ENCODE data around the gene PRSS2. TPM values are rescaled to one million over a fixed set of nuclear protein-coding genes. Genes with fewer than 3 reads are reported as not detected.

The PRSS2 gene
- total RNA-seq, 1 donor from 2014 or later = not detected

- Histone ChIP-seq H3K36me3 (ENCODE audit: control insufficient read depth, insufficient read depth, low read length) (no peaks in the 10 kb centered on the region), H3K4me3 (ENCODE audit: low read depth, low read length) (no peak overlapping the region), H3K27me3 (ENCODE audit: control insufficient read depth, insufficient read depth, low read length) (peaks cover 25% of the 10 kb centered on the region)
- no peak for DNase-seq (ENCODE audit: low read depth)
- TF ChIP-seq CTCF (IDR thresholded peaks at IDR 0.05; ENCODE audit: insufficient read depth, low read length, poor library complexity, severe bottlenecking) = no peak
Measured at GRCh38 chr7:142799437-142799835, 28.7 kb downstream of the PRSS2 start.

DNA sequence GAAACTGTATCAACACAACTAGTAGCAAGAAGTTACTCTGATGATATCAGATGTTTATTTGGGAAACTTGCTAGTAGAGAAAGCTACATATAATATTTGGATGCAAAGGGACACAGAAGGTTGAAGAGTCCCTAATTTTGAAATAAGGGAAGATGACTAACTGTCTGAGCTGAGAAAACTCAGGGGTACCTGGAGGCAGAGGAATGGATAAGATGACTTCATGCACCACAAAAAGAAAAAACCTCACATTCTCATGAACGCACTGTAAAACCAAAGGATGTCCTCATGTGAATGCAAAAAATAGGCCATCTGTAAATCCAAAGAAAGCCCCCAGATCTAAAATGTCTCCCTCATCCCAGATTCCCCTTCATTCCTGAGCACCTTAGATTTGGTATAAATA, 29.3 kb downstream of the PRSS2 start:
- DNase-seq (ENCODE audit: low read depth) = no peak
- Histone ChIP-seq H3K36me3 (ENCODE audit: control insufficient read depth, insufficient read depth, low read length) (no peaks in the 10 kb centered on the region), H3K4me3 (ENCODE audit: low read depth, low read length) (no peak overlapping the region), H3K27me3 (ENCODE audit: control insufficient read depth, insufficient read depth, low read length) (peaks cover 25% of the 10 kb centered on the region)
- no peak for TF ChIP-seq CTCF (IDR thresholded peaks at IDR 0.05; ENCODE audit: insufficient read depth, low read length, poor library complexity, severe bottlenecking)

DNA sequence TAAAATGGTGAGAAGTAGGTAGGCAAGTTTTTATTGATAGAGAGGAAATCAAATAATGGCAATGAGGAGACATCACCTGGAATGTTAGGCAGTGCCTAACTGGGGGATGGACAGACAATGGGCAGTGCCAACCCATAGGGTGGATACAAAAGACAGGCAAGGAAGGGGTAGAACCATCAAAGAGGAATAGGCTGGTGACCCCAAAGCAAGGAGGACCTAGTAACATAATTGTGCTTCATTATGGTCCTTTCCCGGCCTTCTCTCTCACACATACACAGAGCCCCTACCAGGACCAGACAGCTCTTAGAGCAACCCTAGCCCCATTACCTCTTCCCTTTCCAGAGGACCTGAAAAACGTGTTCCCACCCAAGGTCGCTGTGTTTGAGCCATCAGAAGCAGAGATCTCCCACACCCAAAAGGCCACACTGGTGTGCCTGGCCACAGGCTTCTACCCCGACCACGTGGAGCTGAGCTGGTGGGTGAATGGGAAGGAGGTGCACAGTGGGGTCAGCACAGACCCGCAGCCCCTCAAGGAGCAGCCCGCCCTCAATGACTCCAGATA, 30.0 kb downstream of the PRSS2 start:
- DNase-seq (ENCODE audit: low read depth) = no peak
- H3K36me3 ChIP-seq (ENCODE audit: control insufficient read depth, insufficient read depth, low read length) = no peaks in the 10 kb centered on the region
- no peak overlapping the region for H3K4me3 ChIP-seq (ENCODE audit: low read depth, low read length)
- no peak for TF ChIP-seq CTCF (IDR thresholded peaks at IDR 0.05; ENCODE audit: insufficient read depth, low read length, poor library complexity, severe bottlenecking)
- H3K27me3 ChIP-seq (ENCODE audit: control insufficient read depth, insufficient read depth, low read length) = peaks cover 25% of the 10 kb centered on the region

GRCh38 chr7:142801601-142802295, 31.0 kb downstream of the PRSS2 start:
- no peak overlapping the region for H3K4me3 ChIP-seq (ENCODE audit: low read depth, low read length)
- no peak for TF ChIP-seq CTCF (IDR thresholded peaks at IDR 0.05; ENCODE audit: insufficient read depth, low read length, poor library complexity, severe bottlenecking)
- H3K36me3 ChIP-seq (ENCODE audit: control insufficient read depth, insufficient read depth, low read length) = no peaks in the 10 kb centered on the region
- H3K27me3 ChIP-seq (ENCODE audit: control insufficient read depth, insufficient read depth, low read length) = peaks cover 16% of the 10 kb centered on the region
- DNase-seq (ENCODE audit: low read depth) = no peak

GRCh38 chr7:142802301-142802700, 31.5 kb downstream of the PRSS2 start:
- Histone ChIP-seq H3K27me3 (ENCODE audit: control insufficient read depth, insufficient read depth, low read length) (peaks cover 11% of the 10 kb centered on the region), H3K36me3 (ENCODE audit: control insufficient read depth, insufficient read depth, low read length) (no peaks in the 10 kb centered on the region), H3K4me3 (ENCODE audit: low read depth, low read length) (no peak overlapping the region)
- no peak for DNase-seq (ENCODE audit: low read depth)
- TF ChIP-seq CTCF (IDR thresholded peaks at IDR 0.05; ENCODE audit: insufficient read depth, low read length, poor library complexity, severe bottlenecking) = no peak

DNA sequence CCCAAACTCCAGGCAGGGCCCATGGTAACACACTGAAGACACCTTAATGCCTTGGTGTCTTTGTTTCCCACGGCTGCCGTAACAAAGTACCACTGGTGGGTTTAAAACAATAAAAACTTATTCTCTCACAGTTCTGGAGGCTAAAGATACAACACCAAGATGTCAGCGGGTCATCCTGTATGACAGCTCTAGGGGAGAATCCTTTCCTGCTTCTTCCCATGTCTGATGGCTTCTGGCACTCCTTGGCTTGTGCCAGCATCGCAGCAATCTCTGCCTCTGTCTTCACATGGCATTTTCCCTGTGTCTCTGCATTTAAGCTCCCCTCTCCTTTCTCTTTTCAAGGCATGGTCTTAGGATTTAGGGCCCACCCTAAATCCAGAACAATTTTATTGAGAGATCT, 33.1 kb downstream of the PRSS2 start:
- TF ChIP-seq CTCF (IDR thresholded peaks at IDR 0.05; ENCODE audit: insufficient read depth, low read length, poor library complexity, severe bottlenecking) = no peak
- Histone ChIP-seq H3K4me3 (ENCODE audit: low read depth, low read length) (no peak overlapping the region), H3K36me3 (ENCODE audit: control insufficient read depth, insufficient read depth, low read length) (no peaks in the 10 kb centered on the region), H3K27me3 (ENCODE audit: control insufficient read depth, insufficient read depth, low read length) (peaks cover 1% of the 10 kb centered on the region)
- no peak for DNase-seq (ENCODE audit: low read depth)
